Liver (tissue), 9 donors: ENCODE results near the gene FTCD. TPM values are rescaled to one million over a fixed set of nuclear protein-coding genes. Genes with fewer than 3 reads are reported as not detected.
"Not testable (repeated sequence)": the region's sequence is repeated elsewhere in the genome, so short reads cannot be mapped to it uniquely, and the experiment has no call there.

Experiments
- DNase-seq: peaks from one replicate; pipeline ENCODE4 v3.0.0-alpha.2; 2017; ENCODE audit warnings: low spot score
- H3K27ac ChIP-seq, 2 donors: one replicate each; pipeline ENCODE4 v1.7.0; 2013; ENCODE audit warnings: inconsistent platforms in 2 of 2, low read length in 2 of 2, control low read depth in 1 of 2, low read depth in 1 of 2, mild to moderate bottlenecking in 1 of 2
- H3K27me3 ChIP-seq, 4 donors: one replicate each; pipeline versions ENCODE4 v1.6.1 to v1.7.0; 2013; ENCODE audit warnings: low read length in 3 of 4, inconsistent platforms in 1 of 4, mild to moderate bottlenecking in 1 of 4, moderate library complexity in 1 of 4; ENCODE audit not compliant: control insufficient read depth in 4 of 4, insufficient read depth in 4 of 4
- H3K36me3 ChIP-seq, 4 donors: one replicate each; pipeline versions ENCODE4 v1.6.1 to v1.7.0; 2013; ENCODE audit warnings: low read length in 3 of 4, mild to moderate bottlenecking in 3 of 4, low read depth in 1 of 4, moderate library complexity in 1 of 4; ENCODE audit not compliant: control insufficient read depth in 4 of 4, insufficient read depth in 3 of 4
- H3K4me1 ChIP-seq, 4 donors: one replicate each; pipeline versions ENCODE4 v1.6.1 to v1.7.0; 2013; ENCODE audit warnings: low read length in 3 of 4, mild to moderate bottlenecking in 3 of 4, moderate library complexity in 1 of 4; ENCODE audit not compliant: control insufficient read depth in 4 of 4, insufficient read depth in 4 of 4
- H3K4me3 ChIP-seq, 3 donors: one replicate each; pipeline versions ENCODE4 v1.6.1 to v1.7.0; 2013; ENCODE audit warnings: low read length in 3 of 3, control low read depth in 1 of 3, low read depth in 1 of 3, mild to moderate bottlenecking in 1 of 3
- H3K9ac ChIP-seq, 2 donors: one replicate each; pipeline ENCODE4 v1.7.0; 2013; ENCODE audit warnings: low read length in 2 of 2, mild to moderate bottlenecking in 2 of 2, moderate library complexity in 2 of 2, control low read depth in 1 of 2, low read depth in 1 of 2
- H3K9me3 ChIP-seq, 4 donors: one replicate each; pipeline versions ENCODE4 v1.6.1 to v1.7.0; 2013; ENCODE audit warnings: low read length in 3 of 4; ENCODE audit not compliant: control insufficient read depth in 4 of 4
- EGR1 ChIP-seq, 2 donors: IDR thresholded peaks; 2 replicates each; pipeline ENCODE4 v1.6.1; 2016 to 2018; ENCODE audit warnings: antibody characterized with exemption in 2 of 2, low read depth in 2 of 2
- FOXA1 ChIP-seq: IDR thresholded peaks from 2 replicates; pipeline ENCODE4 v1.6.1; 2016; ENCODE audit warnings: antibody characterized with exemption
- FOXA2 ChIP-seq: IDR thresholded peaks from 2 replicates; pipeline ENCODE4 v1.6.1; 2016; ENCODE audit warnings: antibody characterized with exemption
- GABPA ChIP-seq, 2 donors: IDR thresholded peaks in 1 of 2; conservative IDR thresholded peaks in 1 of 2; 2 replicates each; pipeline ENCODE4 v1.6.1; 2016; ENCODE audit warnings: antibody characterized with exemption in 2 of 2, mild to moderate bottlenecking in 1 of 2, moderate library complexity in 1 of 2
- HNF4A ChIP-seq, 2 donors: conservative IDR thresholded peaks; 2 replicates each; pipeline ENCODE4 v1.6.1; 2016; ENCODE audit warnings: antibody characterized with exemption in 2 of 2, mild to moderate bottlenecking in 2 of 2
- HNF4G ChIP-seq: IDR thresholded peaks from 2 replicates; pipeline ENCODE4 v1.6.1; 2016; ENCODE audit warnings: antibody characterized with exemption
- JUND ChIP-seq, 2 donors: IDR thresholded peaks; 2 replicates each; pipeline ENCODE4 v1.6.1; 2016; ENCODE audit warnings: antibody characterized with exemption in 2 of 2
- NR2F2 ChIP-seq: IDR thresholded peaks from 2 replicates; pipeline ENCODE4 v1.6.1; 2016; ENCODE audit warnings: antibody characterized with exemption
- RXRA ChIP-seq, 2 donors: IDR thresholded peaks; 2 replicates each; pipeline ENCODE4 v1.6.1; 2017 to 2018; ENCODE audit warnings: antibody characterized with exemption in 2 of 2, mild to moderate bottlenecking in 1 of 2
- TAF1 ChIP-seq: conservative IDR thresholded peaks from 2 replicates; pipeline ENCODE4 v1.6.1; 2016; ENCODE audit warnings: antibody characterized with exemption, mild to moderate bottlenecking
- YY1 ChIP-seq: IDR thresholded peaks from 2 replicates; pipeline ENCODE4 v1.6.1; 2016; ENCODE audit warnings: antibody characterized with exemption, mild to moderate bottlenecking
- WGBS: extraction: QIAGEN DNeasy Blood & Tissue Kit; methylation state at CpG from one replicate; pipeline ENCODE4 v1.1.7; 2013; 5-methylcytosine and 5-hydroxymethylcytosine counted together
- polyA plus RNA-seq, 2 donors: library from polyadenylated mRNA; stranded (reverse) in 1 of 2; unstranded in 1 of 2; fragments of 200-250 nt in 1 of 2; fragments of >200 nt in 1 of 2; fragmentation: Nextera tagmentation in 1 of 2; extraction: Ambion mirVana in 1 of 2; gene quantifications; one replicate each; pipeline versions ENCODE4 v1.2.1 to v1.2.3, GENCODE V29; 2013 to 2015
- total RNA-seq, 2 donors: library from RNA; depleted of rRNA; stranded (reverse); fragments of >200 nt; gene quantifications; one replicate each; pipeline ENCODE4 v1.2.3, GENCODE V29; 2014
- TF ChIP-seq, protein P1 (sequence below): IDR thresholded peaks from 2 replicates; pipeline ENCODE4 v1.6.1; 2016; ENCODE audit warnings: antibody characterized with exemption
- TF ChIP-seq, protein P2 (sequence below): fragments of 150-350 bp; IDR thresholded peaks from 2 replicates; pipeline ENCODE4 v1.5.1; 2017; ENCODE audit warnings: improper control_type of control experiment, low read depth, low read length; ENCODE audit not compliant: missing input control
- TF ChIP-seq, protein P3 (sequence below): IDR thresholded peaks from 2 replicates; pipeline ENCODE4 v1.6.1; 2016; ENCODE audit warnings: antibody characterized with exemption
- TF ChIP-seq, protein P4 (sequence below): IDR thresholded peaks from 2 replicates; pipeline ENCODE4 v1.6.1; 2016; ENCODE audit warnings: antibody characterized with exemption
- TF ChIP-seq, protein P5 (sequence below): IDR thresholded peaks from 2 replicates; pipeline ENCODE4 v1.6.1; 2016; ENCODE audit warnings: antibody characterized with exemption, mild to moderate bottlenecking
- donor health status: healthy.
- donor health status: healthy.
- donor health status: healthy.
- donor health status: healthy.
- donor health status: healthy.

FTCD gene
- total and polyA plus RNA-seq, 4 donors = 130 to 182 (median 173) TPM

GRCh38 chr21:46108827-46109312, 46.5 kb downstream of the FTCD start:
- Histone ChIP-seq H3K36me3 (no peaks in the 10 kb centered on the region), H3K4me3 (no peak overlapping the region), H3K4me1 (peaks cover 0 to 9% (median 0%) of the 10 kb centered on the region in 4 donors), H3K27me3 (no peaks in the 10 kb centered on the region), H3K9ac (no peak overlapping the region), H3K27ac (no peak overlapping the region), H3K9me3 (peaks cover 0 to 4% (median 0%) of the 10 kb centered on the region in 4 donors)
- DNase-seq = no peak
- TF ChIP-seq HNF4A (conservative IDR thresholded peaks at IDR 0.05) (no peak), RXRA (IDR thresholded peaks at IDR 0.05) (no peak), GABPA (IDR thresholded peaks at IDR 0.05 in 1 of 2, conservative IDR thresholded peaks at IDR 0.05 in 1 of 2) (no peak), HNF4G (no peak), FOXA2 (no peak), JUND (IDR thresholded peaks at IDR 0.05) (no peak), TAF1 (no peak)
- TF ChIP-seq, protein P1, sequence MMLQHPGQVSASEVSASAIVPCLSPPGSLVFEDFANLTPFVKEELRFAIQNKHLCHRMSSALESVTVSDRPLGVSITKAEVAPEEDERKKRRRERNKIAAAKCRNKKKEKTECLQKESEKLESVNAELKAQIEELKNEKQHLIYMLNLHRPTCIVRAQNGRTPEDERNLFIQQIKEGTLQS = no peak
- TF ChIP-seq, protein P2, sequence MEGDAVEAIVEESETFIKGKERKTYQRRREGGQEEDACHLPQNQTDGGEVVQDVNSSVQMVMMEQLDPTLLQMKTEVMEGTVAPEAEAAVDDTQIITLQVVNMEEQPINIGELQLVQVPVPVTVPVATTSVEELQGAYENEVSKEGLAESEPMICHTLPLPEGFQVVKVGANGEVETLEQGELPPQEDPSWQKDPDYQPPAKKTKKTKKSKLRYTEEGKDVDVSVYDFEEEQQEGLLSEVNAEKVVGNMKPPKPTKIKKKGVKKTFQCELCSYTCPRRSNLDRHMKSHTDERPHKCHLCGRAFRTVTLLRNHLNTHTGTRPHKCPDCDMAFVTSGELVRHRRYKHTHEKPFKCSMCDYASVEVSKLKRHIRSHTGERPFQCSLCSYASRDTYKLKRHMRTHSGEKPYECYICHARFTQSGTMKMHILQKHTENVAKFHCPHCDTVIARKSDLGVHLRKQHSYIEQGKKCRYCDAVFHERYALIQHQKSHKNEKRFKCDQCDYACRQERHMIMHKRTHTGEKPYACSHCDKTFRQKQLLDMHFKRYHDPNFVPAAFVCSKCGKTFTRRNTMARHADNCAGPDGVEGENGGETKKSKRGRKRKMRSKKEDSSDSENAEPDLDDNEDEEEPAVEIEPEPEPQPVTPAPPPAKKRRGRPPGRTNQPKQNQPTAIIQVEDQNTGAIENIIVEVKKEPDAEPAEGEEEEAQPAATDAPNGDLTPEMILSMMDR = no peak
- TF ChIP-seq, protein P3, sequence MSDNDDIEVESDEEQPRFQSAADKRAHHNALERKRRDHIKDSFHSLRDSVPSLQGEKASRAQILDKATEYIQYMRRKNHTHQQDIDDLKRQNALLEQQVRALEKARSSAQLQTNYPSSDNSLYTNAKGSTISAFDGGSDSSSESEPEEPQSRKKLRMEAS = no peak
- 90% methylated on average over 9 of the region's 9 CpGs for WGBS

DNA sequence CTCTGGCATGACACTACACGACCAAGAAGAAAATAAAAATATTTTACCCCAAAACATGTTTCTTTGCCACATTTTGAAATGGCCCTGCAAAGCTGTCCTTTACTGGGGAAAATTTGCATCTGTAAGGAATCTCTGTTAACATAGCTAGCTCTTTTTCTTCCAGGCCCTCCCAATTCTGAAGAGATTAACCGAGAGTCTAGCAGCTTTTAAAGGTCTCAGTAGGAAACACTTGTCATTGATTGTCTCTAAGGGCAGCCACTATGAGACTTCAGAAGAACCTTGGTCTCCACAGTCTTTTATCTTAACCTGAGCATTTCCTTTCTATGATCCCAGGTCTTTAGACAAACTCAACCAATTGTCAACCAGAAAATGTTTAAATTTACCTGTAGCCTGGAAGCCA, 48.0 kb downstream of the FTCD start:
- WGBS = 47% methylated on average over 2 of the region's 2 CpGs
- H3K9me3 ChIP-seq, DNase-seq: not testable (repeated sequence)

GRCh38 chr21:46104104-46104503, 51.3 kb downstream of the FTCD start:
- Histone ChIP-seq H3K27ac (no peak overlapping the region), H3K4me1 (no peaks in the 10 kb centered on the region), H3K9me3 (peaks cover 5 to 9% (median 7%) of the 10 kb centered on the region in 4 donors), H3K36me3 (peaks cover 0 to 2% (median 0%) of the 10 kb centered on the region in 4 donors), H3K4me3 (no peak overlapping the region), H3K27me3 (no peaks in the 10 kb centered on the region), H3K9ac (no peak overlapping the region)
- no peak for DNase-seq
- no peak for TF ChIP-seq YY1
- no peak for TF ChIP-seq HNF4A (conservative IDR thresholded peaks at IDR 0.05)
- TF ChIP-seq, protein P2 = no peak
- TF ChIP-seq RXRA (IDR thresholded peaks at IDR 0.05) = no peak
- no peak for TF ChIP-seq JUND (IDR thresholded peaks at IDR 0.05)
- no peak for TF ChIP-seq FOXA2
- TF ChIP-seq GABPA (IDR thresholded peaks at IDR 0.05 in 1 of 2, conservative IDR thresholded peaks at IDR 0.05 in 1 of 2) = no peak
- TF ChIP-seq, protein P4, sequence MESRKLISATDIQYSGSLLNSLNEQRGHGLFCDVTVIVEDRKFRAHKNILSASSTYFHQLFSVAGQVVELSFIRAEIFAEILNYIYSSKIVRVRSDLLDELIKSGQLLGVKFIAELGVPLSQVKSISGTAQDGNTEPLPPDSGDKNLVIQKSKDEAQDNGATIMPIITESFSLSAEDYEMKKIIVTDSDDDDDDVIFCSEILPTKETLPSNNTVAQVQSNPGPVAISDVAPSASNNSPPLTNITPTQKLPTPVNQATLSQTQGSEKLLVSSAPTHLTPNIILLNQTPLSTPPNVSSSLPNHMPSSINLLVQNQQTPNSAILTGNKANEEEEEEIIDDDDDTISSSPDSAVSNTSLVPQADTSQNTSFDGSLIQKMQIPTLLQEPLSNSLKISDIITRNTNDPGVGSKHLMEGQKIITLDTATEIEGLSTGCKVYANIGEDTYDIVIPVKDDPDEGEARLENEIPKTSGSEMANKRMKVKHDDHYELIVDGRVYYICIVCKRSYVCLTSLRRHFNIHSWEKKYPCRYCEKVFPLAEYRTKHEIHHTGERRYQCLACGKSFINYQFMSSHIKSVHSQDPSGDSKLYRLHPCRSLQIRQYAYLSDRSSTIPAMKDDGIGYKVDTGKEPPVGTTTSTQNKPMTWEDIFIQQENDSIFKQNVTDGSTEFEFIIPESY = no peak
- TF ChIP-seq, protein P3 = no peak
- TF ChIP-seq HNF4G = no peak
- no peak for TF ChIP-seq NR2F2
- no peak for TF ChIP-seq TAF1
- no peak for TF ChIP-seq FOXA1
- TF ChIP-seq EGR1 (IDR thresholded peaks at IDR 0.05; ENCODE audit: low read depth in 2 of 2) = no peak
- TF ChIP-seq, protein P5, sequence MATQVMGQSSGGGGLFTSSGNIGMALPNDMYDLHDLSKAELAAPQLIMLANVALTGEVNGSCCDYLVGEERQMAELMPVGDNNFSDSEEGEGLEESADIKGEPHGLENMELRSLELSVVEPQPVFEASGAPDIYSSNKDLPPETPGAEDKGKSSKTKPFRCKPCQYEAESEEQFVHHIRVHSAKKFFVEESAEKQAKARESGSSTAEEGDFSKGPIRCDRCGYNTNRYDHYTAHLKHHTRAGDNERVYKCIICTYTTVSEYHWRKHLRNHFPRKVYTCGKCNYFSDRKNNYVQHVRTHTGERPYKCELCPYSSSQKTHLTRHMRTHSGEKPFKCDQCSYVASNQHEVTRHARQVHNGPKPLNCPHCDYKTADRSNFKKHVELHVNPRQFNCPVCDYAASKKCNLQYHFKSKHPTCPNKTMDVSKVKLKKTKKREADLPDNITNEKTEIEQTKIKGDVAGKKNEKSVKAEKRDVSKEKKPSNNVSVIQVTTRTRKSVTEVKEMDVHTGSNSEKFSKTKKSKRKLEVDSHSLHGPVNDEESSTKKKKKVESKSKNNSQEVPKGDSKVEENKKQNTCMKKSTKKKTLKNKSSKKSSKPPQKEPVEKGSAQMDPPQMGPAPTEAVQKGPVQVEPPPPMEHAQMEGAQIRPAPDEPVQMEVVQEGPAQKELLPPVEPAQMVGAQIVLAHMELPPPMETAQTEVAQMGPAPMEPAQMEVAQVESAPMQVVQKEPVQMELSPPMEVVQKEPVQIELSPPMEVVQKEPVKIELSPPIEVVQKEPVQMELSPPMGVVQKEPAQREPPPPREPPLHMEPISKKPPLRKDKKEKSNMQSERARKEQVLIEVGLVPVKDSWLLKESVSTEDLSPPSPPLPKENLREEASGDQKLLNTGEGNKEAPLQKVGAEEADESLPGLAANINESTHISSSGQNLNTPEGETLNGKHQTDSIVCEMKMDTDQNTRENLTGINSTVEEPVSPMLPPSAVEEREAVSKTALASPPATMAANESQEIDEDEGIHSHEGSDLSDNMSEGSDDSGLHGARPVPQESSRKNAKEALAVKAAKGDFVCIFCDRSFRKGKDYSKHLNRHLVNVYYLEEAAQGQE = no peak
- TF ChIP-seq, protein P1 = no peak

More for the DNA sequence above, 48.0 kb downstream of the FTCD start:
- H3K9ac ChIP-seq, H3K27me3 ChIP-seq, H3K4me1 ChIP-seq, H3K4me3 ChIP-seq, H3K36me3 ChIP-seq, H3K27ac ChIP-seq: not testable (repeated sequence)
